DMS79 treated with DMSO at 0.1 percent for 48 hours (cell line): Measurements from ENCODE around the gene GRM5.
"Not testable (repeated sequence)": the region's sequence is repeated elsewhere in the genome, so short reads cannot be mapped to it uniquely, and the experiment has no call there.

Experiments used
- DNase-seq: peaks from one replicate; lab custom pipeline; 2025; lab: John Stamatoyannopoulos, UW

Gene GRM5

DNA sequence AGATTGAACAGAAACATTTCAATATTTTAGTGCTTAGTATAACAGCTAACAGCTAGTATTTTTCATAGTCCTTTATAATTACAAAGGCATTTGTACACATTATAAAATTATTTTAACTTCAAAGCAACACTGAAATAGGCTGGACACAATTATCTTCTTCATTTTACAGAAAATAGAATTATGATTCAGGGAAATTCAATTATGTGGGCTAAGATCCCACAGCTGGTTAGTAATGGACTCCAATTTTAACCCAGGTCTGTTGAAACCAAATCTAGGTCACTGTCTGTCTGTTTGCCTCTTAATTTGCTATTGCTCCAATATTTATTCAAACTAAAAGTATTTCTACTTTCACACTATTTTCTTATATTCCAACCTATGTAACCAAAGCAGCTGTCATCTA is 574.1 kb downstream of the GRM5 start:
- no peak for DNase-seq

DNA sequence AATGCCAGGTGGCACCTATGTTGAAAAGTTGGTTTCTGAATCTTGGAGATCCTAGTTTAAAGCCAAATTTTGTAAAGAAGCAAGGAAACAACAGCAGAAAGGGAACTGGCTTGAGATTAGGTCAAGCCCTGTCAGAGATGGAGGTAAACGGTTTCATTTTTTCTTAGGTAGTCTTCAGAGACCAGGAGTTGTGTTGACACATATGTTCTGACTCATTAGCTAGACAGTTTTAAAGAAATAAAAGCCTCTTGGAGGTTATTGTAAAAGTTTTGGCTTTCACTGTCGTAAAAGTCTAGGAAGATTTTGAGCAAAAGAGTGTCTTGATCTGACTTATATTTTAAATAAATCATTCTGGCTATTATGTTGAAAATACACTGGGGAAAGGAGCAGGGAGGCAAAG is 576.8 kb downstream of the GRM5 start:
- DNase-seq: no peak

DNA sequence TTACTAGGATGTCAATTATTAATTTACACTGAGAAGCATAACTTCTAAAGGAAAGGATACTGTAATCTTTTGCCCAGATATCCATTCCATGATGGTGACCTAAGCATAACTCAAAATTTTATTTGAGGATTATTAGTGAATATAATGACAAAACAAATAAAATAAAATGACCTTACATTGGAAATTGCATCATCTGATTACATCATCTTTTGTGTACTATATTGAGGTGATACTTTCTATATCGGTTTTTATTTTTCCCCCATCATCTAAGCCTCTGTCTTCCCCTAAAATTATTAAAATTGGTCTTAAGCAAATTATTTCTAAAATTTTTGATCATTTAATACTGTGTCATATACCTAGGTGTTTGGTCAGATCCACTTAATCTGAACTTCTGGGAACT is 578.1 kb downstream of the GRM5 start:
- no peak for DNase-seq

DNA sequence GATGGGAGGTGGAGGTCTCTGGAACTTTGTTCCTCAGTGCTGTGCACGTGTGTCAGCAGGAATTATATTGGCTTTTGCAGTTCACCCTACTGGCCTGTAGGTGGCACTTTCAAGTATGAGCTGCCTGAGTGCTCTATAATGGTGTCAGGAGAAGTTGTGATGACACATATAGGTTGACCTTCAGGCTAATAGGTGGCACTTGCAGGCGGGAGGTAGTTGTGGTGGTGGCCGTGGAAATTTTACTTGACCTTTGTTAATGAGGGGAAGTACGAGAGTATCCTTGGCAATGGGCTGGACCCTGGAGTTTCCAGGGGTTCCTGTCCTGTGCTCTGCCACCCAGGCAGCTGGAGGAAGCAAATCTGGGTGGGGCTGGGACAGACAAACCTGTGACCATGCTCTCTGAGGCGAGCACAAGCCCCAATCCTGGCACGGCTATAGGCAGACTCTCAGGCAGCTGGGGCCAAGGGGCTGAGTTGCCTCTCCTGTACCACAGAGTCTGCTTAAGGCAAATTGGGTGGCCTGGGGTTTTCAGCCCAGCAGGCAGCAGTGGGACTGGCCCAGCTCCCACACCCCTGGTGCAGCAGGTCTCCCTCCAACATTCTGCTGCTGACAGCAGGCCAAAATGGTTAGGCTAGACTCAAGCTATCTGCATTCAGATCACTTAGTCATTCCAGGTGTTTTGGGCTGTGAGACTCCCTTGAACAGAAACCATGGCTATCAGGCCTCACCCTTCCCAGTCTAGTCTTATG is 580.7 kb downstream of the GRM5 start:
- no peak for DNase-seq

DNA sequence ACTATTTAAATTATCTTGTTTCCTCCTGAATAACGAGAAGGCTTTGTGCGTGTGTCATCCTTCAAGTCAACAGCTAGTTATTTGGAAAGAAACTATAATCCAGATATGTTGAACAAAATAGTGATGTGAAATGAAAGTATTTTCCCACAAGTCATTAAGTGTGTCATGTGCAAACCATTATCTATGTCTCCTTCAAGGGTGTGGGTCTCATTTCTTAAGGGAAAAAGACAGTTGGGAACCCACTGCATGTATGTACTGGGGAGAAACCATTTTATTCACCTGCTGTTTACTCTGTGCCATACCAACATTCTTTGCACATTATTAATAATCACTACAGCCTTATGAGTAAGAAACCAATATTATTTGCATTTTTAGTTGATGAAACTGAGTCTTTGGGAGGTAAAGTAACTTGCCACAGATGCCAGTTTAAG is 582.9 kb downstream of the GRM5 start:
- DNase-seq: no peak

DNA sequence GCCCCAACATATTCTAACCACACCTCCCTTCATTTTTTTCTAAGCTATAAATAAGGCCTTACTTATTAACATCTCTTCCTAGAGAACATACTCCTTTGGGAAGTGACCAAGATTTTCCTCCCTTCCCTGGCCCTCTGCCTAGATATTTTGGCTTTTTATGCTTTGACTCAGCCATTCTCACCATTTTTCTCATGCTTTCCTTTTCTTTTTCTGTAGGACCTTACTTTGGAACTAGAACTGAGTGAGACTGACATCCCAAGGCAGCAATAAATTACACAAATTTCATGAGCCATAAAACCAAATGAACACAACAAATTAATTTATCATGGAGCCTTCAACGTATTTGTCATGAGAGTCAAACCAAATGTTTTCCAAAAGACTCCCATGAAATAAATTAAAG is 585.6 kb downstream of the GRM5 start:
- DNase-seq: no peak

DNA sequence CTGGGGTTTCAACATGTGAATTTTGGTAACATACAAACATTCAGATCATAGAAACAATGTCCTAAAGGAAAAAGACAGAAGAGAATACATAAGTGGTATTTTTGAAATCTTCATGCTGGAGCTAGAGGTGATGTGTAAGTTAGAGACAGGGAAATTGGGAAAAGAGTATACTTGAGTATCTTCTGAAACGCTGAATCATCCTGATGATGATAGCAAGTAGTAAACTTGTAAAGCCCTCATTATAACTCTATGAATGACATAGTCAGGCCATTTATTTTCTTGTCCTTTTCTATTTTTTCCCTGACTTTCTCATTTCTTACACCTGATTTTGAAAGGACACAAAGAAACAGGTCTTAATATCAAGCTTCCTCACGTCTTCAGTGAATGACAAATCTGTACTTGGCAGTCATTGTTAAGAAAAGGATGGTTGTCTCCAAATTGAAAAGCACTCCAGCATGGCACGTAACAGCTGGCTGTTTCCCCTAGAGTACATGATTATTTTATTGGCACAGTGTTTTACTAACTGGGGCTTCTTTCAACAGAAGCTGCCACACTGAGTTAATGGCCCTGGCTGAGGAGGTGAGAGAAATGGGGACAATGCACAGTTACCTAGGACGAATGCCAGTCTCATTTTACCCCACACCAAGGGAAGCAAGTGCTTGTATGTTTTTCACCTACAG is 587.5 kb downstream of the GRM5 start:
- DNase-seq: no peak

DNA sequence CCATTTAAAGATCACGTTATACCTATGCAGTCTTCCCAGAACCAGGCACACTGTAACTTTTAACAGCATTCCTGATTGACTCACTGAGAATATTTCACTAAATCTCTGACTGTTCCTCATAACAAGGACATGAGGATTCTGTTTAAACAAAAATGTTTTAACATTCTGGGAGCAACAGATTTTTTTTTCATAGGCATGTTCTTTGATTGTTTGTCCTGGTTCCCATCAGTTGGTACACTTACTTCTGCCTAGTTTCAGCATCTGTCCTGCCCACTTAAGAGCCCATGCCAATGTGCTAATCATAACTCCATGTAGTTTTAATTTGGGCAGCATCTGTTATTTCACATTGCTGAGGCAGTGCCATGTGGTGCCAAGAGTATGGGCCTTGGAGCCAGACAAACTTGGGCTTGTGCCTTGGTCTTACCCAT is 589.8 kb downstream of the GRM5 start:
- DNase-seq: no peak

DNA sequence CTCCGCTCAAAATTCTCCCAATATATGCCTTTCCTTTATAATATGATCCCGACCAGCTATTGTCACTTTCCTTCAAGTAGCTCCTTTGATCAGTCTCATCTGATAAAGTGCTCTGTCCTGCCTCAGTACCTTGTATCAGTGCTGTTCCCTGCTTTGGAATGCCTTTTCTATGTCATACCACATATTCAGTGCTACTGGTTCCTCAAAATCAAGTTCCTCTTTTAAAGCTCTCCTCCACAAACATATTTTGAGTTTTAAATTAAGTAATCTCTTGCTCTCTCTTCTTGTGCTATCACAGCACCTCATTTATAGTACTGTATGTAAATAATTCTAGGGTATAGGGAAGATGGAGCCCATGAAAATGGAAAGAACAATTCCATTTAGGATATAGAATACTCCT is 591.1 kb downstream of the GRM5 start:
- no peak for DNase-seq

DNA sequence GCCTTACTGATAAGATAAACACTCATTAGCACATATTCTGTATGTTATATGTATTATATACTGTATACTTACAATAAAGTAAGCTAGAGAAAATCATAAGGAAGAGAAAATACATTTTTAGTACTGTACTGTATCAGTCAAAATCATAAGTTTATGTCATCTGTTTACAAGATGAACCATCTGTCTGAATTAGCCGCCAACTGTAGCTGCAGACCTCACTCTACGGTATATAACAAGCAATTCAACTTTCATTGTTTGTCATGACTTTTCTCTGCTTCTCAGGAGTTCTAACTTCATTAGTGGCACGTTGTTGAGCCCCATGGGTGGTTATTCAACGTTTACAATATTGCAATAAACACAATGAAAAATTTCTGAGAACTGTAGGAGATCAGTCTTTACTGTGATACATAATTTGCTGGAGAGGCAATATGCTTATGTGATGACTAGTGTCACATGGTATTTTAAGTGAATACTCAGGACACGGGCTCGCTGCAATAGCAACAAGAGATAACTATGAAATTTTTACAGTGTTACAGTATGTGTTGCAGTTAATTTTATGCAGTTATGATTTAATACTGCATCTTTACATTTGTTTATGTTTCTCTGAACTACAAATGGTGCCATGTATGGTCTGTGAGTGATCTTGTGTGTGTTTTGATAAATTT is 596.1 kb downstream of the GRM5 start:
- no peak for DNase-seq

DNA sequence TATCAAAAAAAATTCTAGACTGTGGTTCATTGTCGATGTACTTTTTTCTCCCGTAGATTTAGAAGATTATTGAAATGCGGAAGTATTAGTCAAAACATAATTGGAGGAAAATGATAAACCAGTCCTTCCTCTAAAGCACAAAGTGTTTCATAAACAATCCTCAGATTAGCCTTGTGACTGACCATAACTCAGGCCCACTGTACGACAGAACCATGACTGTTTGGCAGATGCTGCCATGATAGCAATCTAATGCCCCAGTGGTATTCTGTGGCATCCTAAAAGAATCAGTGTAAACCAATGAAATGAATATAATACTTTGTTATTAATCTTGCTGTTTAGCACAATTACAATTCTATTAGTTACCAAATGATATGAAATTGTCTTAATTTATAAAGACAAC is 601.3 kb downstream of the GRM5 start:
- DNase-seq: no peak

DNA sequence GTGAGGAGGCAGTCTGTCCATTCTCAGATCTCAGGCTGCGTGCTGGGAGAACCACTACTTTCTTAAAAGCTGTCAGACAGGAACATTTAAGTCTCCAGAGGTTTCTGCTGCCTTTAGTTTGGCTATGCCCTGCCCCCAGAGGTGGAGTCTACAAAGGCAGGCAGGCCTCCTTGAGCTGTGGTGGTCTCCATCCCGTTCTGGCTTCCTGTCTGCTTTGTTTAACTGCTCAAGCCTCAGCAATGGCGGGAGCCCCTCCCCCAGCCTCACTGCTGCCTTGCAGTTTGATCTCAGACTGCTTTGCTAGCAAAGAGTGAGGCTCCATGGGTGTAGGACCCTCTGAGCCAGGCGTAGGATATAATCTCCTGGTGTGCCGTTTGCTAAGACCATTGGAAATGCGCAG is 602.5 kb downstream of the GRM5 start:
- not testable (repeated sequence) for DNase-seq

DNA sequence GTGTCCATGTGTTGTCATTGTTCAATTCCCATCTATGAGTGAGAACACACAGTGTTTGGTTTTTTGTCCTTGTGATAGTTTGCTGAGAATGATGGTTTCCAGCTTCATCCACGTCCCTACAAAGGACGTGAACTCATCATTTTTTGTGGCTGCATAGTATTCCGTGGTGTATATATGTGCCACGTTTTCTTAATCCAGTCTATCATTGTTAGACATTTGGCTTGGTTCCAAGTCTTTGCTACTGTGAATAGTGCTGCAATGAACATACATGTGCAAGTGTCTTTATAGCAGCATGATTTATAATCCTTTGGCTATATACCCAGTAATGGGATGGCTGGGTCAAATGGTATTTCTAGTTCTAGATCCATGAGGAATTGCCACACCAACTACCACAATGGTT is 607.7 kb downstream of the GRM5 start:
- not testable (repeated sequence) for DNase-seq

DNA sequence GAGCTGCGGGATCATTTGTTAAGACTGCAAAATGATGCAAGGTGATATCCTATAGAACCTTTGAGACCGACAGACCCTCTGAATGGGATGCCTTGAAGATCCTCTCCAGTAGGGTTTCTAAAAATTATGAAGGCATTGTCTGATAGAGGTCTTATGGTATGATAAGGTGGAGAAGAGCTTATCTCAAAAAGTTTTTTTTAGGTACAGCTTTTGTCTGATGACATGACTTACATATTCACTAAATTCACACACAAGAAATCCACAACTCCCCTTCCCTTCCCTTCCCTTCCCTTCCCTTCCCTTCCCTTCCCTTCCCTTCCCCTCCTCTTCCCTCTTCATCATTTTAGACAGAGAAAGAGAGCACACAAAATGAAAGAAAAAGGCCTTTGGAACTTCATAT is 609.8 kb downstream of the GRM5 start:
- DNase-seq: no peak

DNA sequence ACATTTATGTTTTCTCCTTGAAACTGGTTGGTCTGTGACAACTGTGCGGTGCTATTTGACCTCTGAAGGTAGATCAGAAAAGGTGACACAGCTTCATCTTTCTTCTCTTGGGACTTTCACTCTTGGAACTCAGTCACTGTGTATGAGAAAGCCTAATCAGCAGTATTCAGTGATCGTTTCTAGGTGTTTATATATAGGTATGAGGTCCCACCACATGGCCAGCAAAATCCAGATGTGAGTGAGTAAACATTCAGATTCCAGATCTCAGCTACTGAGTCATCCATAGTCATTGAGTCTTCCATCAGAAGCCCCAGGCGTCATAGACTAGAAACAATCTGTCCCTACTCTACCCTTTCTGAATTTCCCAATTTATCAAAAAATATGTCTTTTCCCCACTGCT is 610.9 kb downstream of the GRM5 start:
- no peak for DNase-seq
